Measurements from ENCODE around the gene DTX4.

DNA sequence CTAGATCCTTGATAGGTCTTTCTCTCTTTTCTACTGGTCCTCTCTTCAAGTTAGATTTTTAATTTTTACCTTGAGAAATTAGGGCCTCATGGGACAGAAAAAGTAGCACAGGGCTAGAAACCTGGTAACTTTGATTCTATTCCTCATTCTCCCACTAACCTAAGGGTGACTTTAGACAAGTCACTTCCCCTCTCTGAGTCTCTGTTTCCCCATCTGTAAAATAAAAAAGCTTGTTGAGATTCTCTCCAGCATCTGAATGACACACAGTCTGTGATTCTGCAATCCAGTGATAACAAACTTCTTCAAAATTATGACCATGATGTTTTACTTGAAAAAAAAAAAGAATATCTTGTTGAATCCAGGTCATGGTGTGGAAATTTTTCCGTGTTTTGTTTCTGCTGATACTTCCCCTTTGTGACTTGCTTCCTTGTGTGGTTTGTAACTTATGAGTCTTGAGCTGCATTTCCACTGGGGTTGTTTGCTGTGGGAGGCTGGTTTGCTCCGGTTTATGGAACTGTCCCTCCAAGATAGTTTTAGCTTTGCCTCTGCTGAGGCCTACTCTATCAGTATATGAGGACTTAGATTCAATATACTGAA, 50.6 kb downstream of the DTX4 start:
- TF ChIP-seq NFRKB (IDR thresholded peaks at IDR 0.05), result no peak
- no peak for TF ChIP-seq FOXM1 (IDR thresholded peaks at IDR 0.05; ENCODE audit: borderline replicate concordance)
- no peak for TF ChIP-seq ZNF384 (IDR thresholded peaks at IDR 0.05)
- TF ChIP-seq SP1 (IDR thresholded peaks at IDR 0.05), result no peak
- TF ChIP-seq ELF4 (IDR thresholded peaks at IDR 0.05), result no peak
- TF ChIP-seq BHLHE40 (IDR thresholded peaks at IDR 0.05; ENCODE audit: borderline replicate concordance), result no peak
- TF ChIP-seq FOXA1 (IDR thresholded peaks at IDR 0.05), result no peak
